ENCODE results near the gene TMEM54. TPM values are rescaled to one million over a fixed set of nuclear protein-coding genes. Genes with fewer than 3 reads are reported as not detected.
A peak's percentile ranks its signal among the peaks of the same experiment; 100 is the strongest.

The TMEM54 gene
- total and polyA plus RNA-seq, 2 of the 13 experiments (the other 11 are each of a cell fraction or from before 2014, with no cell fraction given), result 2.5 to 2.9 TPM

DNA sequence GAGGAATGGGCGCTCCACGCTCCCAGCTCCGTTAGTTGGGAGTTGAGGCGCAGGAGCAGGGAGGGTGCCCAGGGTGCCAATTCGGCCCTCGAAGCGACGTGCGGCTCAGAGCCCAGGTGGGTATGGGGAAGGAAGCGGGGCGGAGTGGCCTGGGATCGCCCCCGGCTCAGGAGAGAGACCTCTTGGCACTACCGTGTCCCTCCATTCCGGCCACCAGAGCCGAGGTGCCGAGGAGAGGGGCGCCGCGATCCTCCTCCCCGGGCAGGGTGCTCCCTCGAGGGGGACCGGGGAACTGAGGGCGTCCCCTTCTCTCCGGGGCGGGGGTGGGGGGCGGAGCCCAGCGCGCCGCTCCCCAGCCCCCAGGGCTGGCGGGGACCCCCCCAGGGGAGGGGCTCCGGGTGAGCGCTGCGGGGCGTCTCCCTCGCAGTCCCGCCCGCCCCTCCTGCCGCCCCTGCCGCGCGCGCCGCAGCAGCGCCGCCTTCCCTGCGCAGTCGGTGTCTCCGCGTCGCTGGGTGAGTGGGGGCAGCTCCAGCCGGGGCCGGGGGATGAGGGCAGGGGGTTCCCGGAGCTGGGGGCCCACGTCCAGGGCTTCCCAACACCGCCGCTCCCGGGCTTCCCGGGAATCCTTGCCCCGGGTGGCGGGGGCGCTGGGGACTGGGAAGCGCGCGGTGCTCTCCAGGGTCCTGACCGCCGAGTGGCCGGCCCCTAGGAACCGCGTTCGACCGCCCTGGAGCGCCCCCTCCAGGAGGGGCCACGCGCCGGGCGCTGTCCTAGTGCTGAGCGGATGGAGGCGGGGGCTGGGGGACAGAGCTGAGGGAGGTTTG, 15.0 kb downstream of the TMEM54 start, which contains the start of gene HPCA (continued):
- TF ChIP-seq, protein P1, sequence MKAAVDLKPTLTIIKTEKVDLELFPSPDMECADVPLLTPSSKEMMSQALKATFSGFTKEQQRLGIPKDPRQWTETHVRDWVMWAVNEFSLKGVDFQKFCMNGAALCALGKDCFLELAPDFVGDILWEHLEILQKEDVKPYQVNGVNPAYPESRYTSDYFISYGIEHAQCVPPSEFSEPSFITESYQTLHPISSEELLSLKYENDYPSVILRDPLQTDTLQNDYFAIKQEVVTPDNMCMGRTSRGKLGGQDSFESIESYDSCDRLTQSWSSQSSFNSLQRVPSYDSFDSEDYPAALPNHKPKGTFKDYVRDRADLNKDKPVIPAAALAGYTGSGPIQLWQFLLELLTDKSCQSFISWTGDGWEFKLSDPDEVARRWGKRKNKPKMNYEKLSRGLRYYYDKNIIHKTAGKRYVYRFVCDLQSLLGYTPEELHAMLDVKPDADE (CRISPR knock-in tag; IDR thresholded peaks at IDR 0.05), result peak; percentile 94; the same call in 1 of the 2 replicates
- TF ChIP-seq, protein P2, sequence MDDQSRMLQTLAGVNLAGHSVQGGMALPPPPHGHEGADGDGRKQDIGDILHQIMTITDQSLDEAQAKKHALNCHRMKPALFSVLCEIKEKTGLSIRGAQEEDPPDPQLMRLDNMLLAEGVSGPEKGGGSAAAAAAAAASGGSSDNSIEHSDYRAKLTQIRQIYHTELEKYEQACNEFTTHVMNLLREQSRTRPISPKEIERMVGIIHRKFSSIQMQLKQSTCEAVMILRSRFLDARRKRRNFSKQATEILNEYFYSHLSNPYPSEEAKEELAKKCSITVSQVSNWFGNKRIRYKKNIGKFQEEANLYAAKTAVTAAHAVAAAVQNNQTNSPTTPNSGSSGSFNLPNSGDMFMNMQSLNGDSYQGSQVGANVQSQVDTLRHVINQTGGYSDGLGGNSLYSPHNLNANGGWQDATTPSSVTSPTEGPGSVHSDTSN (CRISPR knock-in tag; IDR thresholded peaks at IDR 0.05; ENCODE audit: borderline replicate concordance), result peak; percentile 98
- peak; percentile 99 for TF ChIP-seq ERF (CRISPR knock-in tag; IDR thresholded peaks at IDR 0.05)
- TF ChIP-seq RELA (CRISPR knock-in tag; IDR thresholded peaks at IDR 0.05), result peak; percentile 91; the same call in 1 of the 2 replicates
- TF ChIP-seq MZF1 (CRISPR knock-in tag; IDR thresholded peaks at IDR 0.05; ENCODE audit: borderline replicate concordance), result peak; percentile 86; the same call in 1 of the 2 replicates
- peak; percentile 99 for TF ChIP-seq HOXA5 (CRISPR knock-in tag; IDR thresholded peaks at IDR 0.05)
- TF ChIP-seq ZNF530 (CRISPR knock-in tag; IDR thresholded peaks at IDR 0.05; ENCODE audit: low read depth), result peak; percentile 97
- TF ChIP-seq, protein P3, sequence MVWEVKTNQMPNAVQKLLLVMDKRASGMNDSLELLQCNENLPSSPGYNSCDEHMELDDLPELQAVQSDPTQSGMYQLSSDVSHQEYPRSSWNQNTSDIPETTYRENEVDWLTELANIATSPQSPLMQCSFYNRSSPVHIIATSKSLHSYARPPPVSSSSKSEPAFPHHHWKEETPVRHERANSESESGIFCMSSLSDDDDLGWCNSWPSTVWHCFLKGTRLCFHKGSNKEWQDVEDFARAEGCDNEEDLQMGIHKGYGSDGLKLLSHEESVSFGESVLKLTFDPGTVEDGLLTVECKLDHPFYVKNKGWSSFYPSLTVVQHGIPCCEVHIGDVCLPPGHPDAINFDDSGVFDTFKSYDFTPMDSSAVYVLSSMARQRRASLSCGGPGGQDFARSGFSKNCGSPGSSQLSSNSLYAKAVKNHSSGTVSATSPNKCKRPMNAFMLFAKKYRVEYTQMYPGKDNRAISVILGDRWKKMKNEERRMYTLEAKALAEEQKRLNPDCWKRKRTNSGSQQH (CRISPR knock-in tag; IDR thresholded peaks at IDR 0.05; ENCODE audit: low read depth), result peak; percentile 97
- no peak for TF ChIP-seq NONO (IDR thresholded peaks at IDR 0.05)
- TF ChIP-seq NONO (CRISPR knock-in tag; conservative IDR thresholded peaks at IDR 0.05), result peak; percentile 66
- TF ChIP-seq CCDC6 (CRISPR knock-in tag; IDR thresholded peaks at IDR 0.05), result peak; percentile 97
- TF ChIP-seq, protein P4, sequence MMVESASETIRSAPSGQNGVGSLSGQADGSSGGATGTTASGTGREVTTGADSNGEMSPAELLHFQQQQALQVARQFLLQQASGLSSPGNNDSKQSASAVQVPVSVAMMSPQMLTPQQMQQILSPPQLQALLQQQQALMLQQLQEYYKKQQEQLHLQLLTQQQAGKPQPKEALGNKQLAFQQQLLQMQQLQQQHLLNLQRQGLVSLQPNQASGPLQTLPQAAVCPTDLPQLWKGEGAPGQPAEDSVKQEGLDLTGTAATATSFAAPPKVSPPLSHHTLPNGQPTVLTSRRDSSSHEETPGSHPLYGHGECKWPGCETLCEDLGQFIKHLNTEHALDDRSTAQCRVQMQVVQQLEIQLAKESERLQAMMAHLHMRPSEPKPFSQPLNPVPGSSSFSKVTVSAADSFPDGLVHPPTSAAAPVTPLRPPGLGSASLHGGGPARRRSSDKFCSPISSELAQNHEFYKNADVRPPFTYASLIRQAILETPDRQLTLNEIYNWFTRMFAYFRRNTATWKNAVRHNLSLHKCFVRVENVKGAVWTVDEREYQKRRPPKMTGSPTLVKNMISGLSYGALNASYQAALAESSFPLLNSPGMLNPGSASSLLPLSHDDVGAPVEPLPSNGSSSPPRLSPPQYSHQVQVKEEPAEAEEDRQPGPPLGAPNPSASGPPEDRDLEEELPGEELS (CRISPR knock-in tag; IDR thresholded peaks at IDR 0.05), result peak; percentile 44
- peak; percentile 91; the same call in 1 of the 2 replicates for TF ChIP-seq ZNF337 (CRISPR knock-in tag; IDR thresholded peaks at IDR 0.05; ENCODE audit: borderline replicate concordance, low read depth)
- no peak for TF ChIP-seq TCF7 (IDR thresholded peaks at IDR 0.05; ENCODE audit: low read depth)
- no peak for TF ChIP-seq LCORL (IDR thresholded peaks at IDR 0.05)
- TF ChIP-seq LCORL (CRISPR knock-in tag; IDR thresholded peaks at IDR 0.05), result peak; percentile 56
- no peak for TF ChIP-seq ZNF383 (CRISPR knock-in tag; IDR thresholded peaks at IDR 0.05; ENCODE audit: borderline replicate concordance)
- peak; percentile 99 for TF ChIP-seq NFKB2 (CRISPR knock-in tag; IDR thresholded peaks at IDR 0.05; ENCODE audit: borderline replicate concordance)
- no peak for TF ChIP-seq ZNF432 (CRISPR knock-in tag; IDR thresholded peaks at IDR 0.05; ENCODE audit: borderline replicate concordance)
- TF ChIP-seq KAT7 (CRISPR knock-in tag; IDR thresholded peaks at IDR 0.05; ENCODE audit: borderline replicate concordance), result no peak
- TF ChIP-seq SP2 (CRISPR knock-in tag; IDR thresholded peaks at IDR 0.05), result peak; percentile 31; the same call in 1 of the 2 replicates
- TF ChIP-seq TBL1XR1 (IDR thresholded peaks at IDR 0.05; ENCODE audit: borderline replicate concordance, low read length, partially characterized antibody), result peak; percentile 42
- peak; percentile 78 for TF ChIP-seq ETV5 (CRISPR knock-in tag; IDR thresholded peaks at IDR 0.05; ENCODE audit: borderline replicate concordance)
- TF ChIP-seq ATF7-NPFF (CRISPR knock-in tag; IDR thresholded peaks at IDR 0.05; ENCODE audit: low read depth), result peak; percentile 99
- no peak for TF ChIP-seq ZNF619 (CRISPR knock-in tag; IDR thresholded peaks at IDR 0.05)
